ENCODE results near the gene LIMK1.

LIMK1 gene

DNA sequence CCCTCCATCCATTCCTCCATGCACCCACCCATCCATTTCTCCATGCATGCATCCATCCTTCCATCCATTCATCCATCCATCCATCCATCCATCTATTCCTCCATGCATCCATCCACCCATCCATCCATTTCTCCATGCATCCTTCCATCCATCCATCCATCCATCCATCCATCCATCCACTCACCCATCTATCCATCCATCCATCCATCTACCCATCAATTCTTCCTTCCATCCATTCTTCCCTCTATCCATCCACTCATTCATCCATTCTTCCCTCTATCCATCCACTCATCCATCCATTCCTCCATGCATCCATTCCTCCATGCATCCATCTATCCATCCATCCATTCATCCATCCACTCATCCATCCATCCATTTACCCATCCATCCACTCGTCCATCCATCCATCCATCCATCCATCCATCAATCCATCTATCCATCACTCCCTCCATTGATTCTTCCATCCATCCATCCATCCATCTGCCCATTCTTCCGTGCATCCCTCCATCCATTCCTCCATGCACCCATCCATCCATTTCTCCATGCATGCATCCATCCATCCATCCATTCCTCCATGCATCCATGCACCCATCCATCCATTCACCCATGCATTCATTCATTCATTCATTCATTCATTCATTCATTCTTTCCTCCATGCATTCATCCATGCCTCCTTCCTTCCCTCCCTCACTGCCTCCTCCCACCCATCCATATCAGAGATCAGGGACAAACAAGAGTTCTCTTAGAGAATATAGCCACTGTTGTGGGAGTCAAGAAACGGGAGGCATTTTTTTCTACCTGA lies 33.4 kb upstream of the LIMK1 start:
- TF ChIP-seq, protein P1, sequence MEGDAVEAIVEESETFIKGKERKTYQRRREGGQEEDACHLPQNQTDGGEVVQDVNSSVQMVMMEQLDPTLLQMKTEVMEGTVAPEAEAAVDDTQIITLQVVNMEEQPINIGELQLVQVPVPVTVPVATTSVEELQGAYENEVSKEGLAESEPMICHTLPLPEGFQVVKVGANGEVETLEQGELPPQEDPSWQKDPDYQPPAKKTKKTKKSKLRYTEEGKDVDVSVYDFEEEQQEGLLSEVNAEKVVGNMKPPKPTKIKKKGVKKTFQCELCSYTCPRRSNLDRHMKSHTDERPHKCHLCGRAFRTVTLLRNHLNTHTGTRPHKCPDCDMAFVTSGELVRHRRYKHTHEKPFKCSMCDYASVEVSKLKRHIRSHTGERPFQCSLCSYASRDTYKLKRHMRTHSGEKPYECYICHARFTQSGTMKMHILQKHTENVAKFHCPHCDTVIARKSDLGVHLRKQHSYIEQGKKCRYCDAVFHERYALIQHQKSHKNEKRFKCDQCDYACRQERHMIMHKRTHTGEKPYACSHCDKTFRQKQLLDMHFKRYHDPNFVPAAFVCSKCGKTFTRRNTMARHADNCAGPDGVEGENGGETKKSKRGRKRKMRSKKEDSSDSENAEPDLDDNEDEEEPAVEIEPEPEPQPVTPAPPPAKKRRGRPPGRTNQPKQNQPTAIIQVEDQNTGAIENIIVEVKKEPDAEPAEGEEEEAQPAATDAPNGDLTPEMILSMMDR (IDR thresholded peaks at IDR 0.05; ENCODE audit: low read depth, low read length), result no peak
- no peak overlapping the region for H3K4me3 ChIP-seq (ENCODE audit: low read depth, low read length)

DNA sequence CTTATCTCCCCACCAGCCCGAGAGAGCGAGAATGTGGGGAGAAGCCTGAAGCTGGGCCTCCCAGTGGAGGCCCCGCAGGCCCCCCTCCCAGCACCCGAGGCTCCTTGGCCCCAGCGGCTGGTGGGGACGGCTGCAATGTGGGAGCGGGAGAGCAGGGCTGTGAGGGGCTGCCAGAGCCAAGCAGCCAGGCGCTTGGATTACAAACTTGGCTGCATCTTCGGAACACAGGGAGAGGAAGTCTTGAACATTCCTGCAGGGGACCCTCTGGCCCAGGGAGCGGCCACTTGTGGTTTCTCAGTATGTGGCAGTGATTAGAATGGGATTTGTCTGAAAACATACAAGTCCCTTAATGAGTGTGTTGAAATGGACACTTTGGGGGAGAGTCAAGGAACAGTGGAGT lies 32.4 kb upstream of the LIMK1 start:
- no peak overlapping the region for H3K4me3 ChIP-seq (ENCODE audit: low read depth, low read length)
- TF ChIP-seq, protein P1 (IDR thresholded peaks at IDR 0.05; ENCODE audit: low read depth, low read length), result no peak

DNA sequence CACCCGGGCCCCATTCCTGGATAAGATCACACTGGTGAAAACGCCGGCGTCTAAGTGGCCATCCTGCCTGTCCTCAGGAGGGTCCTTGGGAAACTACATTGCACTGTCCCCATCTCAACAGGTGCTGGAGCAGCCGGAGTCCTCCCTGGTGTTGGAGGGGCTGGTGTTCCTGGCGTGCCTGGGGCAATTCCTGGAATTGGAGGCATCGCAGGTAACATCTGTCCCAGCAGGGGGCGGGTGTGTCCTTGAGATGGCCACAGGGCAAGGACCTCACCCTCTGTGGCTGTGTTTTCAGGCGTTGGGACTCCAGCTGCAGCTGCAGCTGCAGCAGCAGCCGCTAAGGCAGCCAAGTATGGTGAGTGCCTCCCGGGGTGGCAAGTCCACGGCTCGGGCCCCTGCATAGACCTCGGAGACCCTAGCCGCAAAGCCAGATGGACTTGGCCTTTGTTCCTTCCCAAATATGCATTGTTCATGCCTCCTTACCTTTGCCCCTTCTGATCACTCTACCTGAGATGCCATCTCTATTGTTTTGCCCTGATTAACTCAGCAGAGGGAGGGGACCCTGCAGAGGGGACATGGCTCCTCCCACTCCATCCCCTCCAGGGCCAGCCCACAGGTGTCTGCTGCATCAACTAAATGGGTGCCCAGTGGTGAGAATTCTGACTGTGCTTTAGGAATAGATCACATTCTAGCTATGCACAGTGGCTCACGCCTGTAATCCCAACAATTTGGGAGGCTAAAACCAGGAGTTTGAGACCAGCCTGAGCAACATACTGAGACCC lies 31.8 kb upstream of the LIMK1 start:
- no peak overlapping the region for H3K4me3 ChIP-seq (ENCODE audit: low read depth, low read length)
- TF ChIP-seq, protein P1 (IDR thresholded peaks at IDR 0.05; ENCODE audit: low read depth, low read length), result peak; percentile 42

DNA sequence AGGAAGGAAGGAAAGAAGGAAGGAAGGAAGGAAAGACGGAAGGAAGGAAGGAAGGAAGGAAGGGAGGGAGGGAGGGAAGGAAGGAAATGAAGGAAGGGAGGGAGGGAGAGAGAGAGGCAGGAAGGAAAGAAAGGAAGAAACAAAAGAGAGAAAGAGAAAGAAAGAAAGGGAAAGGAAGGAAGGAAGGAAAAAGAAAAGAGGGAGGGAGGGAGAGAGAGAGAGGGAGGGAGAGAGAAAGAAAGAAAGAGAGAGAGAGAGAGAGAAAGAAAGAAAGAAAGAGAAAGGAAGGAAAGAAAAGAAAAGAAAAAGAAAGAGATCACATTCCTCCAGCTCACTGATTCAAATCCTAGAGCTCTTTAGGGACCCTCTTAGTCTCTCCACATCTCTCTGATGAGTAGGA lies 31.0 kb upstream of the LIMK1 start:
- TF ChIP-seq, protein P1 (IDR thresholded peaks at IDR 0.05; ENCODE audit: low read depth, low read length), result no peak

DNA sequence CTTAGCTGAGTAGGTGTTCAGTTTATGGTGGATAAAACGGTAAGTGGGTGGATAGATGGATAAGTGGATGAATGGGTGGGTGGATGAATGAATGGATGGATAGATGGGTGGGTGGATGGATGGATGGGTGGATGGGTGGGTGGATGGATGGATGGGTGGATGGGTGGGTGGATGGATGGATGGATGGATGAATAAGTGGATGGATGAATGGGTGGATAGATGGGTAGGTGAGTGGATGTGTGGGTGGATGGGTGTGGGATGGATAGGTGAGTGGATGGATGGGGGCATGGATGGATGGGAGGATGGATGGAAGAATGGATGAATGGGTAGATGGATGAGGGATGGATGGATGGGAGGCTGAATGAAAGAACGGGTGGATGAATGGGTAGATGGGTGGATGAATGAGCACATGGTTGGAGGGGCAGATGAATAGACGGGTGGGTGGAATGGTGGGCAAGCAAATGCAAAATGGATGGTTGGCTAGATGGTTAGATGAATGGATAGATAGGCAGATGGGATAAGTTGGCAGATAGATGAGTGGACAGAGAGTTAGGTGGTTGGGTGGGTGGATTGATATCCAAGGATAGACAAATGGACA lies 29.9 kb upstream of the LIMK1 start:
- H3K4me3 ChIP-seq (ENCODE audit: low read depth, low read length), result no peak overlapping the region
- TF ChIP-seq, protein P1 (IDR thresholded peaks at IDR 0.05; ENCODE audit: low read depth, low read length), result no peak

More for the DNA sequence above, 31.0 kb upstream of the LIMK1 start:
- no peak overlapping the region for H3K4me3 ChIP-seq (ENCODE audit: low read depth, low read length)

DNA sequence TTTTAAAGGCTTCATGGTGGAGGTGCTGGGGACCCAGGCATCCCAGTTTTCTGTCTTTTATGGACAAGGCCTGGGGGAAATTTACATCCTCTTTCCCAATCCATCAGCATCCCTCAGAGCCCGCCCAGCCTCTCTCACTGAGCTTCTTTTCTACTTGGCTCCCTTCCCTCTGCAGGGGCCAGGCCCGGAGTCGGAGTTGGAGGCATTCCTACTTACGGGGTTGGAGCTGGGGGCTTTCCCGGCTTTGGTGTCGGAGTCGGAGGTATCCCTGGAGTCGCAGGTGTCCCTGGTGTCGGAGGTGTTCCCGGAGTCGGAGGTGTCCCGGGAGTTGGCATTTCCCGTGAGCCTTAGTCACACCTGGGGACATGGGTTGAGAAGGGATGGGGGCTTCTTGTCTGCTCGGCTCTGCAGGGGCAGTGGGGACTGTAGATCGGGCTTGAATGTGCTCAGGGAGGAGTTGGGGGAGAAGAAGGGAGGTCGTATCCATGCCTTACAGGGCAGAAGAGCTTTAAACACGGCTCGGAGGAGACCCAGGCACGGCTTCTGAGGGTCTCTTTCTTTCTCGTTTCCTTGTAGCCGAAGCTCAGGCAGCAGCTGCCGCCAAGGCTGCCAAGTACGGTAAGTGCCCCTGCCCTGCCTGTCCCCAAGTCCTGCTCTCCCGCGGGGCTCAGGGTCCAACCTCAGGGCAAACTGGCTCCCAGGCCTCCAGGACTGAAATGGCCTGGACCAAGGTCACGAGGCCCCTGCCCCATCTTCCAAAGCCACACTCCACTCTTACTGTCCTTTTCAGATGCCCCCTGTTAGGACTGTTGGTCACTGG lies 27.3 kb upstream of the LIMK1 start:
- no peak overlapping the region for H3K4me3 ChIP-seq (ENCODE audit: low read depth, low read length)
- TF ChIP-seq, protein P1 (IDR thresholded peaks at IDR 0.05; ENCODE audit: low read depth, low read length), result no peak

All from WI38 (cell line).